Measurements from ENCODE around the gene HK1.

DNA sequence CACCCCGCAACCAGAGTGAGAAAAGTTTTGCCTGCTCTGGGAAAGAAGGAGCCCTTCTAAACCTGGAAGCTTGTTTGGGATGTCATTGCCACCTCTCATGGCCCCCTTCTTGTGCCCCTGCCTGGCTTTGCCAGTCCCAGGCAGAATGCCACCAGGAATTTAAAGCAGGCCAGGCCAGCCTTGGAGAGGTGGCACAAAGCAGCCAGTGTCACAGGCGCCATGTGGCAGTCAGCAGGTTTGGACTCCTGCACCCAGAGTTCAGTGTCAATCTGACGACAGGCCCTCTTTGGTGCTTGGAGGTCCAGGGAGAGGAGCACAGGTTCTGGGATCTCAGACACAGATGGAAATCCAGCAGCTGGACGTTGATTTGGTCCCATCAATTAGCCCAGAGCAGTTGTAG, 12.7 kb downstream of the HK1 start:
- TF ChIP-seq, protein P1, sequence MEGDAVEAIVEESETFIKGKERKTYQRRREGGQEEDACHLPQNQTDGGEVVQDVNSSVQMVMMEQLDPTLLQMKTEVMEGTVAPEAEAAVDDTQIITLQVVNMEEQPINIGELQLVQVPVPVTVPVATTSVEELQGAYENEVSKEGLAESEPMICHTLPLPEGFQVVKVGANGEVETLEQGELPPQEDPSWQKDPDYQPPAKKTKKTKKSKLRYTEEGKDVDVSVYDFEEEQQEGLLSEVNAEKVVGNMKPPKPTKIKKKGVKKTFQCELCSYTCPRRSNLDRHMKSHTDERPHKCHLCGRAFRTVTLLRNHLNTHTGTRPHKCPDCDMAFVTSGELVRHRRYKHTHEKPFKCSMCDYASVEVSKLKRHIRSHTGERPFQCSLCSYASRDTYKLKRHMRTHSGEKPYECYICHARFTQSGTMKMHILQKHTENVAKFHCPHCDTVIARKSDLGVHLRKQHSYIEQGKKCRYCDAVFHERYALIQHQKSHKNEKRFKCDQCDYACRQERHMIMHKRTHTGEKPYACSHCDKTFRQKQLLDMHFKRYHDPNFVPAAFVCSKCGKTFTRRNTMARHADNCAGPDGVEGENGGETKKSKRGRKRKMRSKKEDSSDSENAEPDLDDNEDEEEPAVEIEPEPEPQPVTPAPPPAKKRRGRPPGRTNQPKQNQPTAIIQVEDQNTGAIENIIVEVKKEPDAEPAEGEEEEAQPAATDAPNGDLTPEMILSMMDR (conservative IDR thresholded peaks at IDR 0.05; ENCODE audit: low read depth, low read length) = no peak
- TF ChIP-seq RFX5 (IDR thresholded peaks at IDR 0.05; ENCODE audit: low read depth, low read length) = no peak
- no peak for TF ChIP-seq MAZ (IDR thresholded peaks at IDR 0.05; ENCODE audit: borderline replicate concordance, low read depth, low read length)
- TF ChIP-seq SMC3 (IDR thresholded peaks at IDR 0.05; ENCODE audit: low read depth, low read length) = no peak
- no peak for TF ChIP-seq CEBPB (IDR thresholded peaks at IDR 0.05; ENCODE audit: low read depth, low read length)
- no peak for TF ChIP-seq POLR2A (IDR thresholded peaks at IDR 0.05; ENCODE audit: low read depth, low read length)
- TF ChIP-seq FOS (IDR thresholded peaks at IDR 0.05; ENCODE audit: low read depth, low read length) = no peak
- TF ChIP-seq, protein P2, sequence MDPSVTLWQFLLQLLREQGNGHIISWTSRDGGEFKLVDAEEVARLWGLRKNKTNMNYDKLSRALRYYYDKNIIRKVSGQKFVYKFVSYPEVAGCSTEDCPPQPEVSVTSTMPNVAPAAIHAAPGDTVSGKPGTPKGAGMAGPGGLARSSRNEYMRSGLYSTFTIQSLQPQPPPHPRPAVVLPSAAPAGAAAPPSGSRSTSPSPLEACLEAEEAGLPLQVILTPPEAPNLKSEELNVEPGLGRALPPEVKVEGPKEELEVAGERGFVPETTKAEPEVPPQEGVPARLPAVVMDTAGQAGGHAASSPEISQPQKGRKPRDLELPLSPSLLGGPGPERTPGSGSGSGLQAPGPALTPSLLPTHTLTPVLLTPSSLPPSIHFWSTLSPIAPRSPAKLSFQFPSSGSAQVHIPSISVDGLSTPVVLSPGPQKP (IDR thresholded peaks at IDR 0.05; ENCODE audit: borderline replicate concordance, low read depth, low read length) = no peak
- TF ChIP-seq RAD21 (IDR thresholded peaks at IDR 0.05; ENCODE audit: low read length) = no peak
- TF ChIP-seq CHD1 (IDR thresholded peaks at IDR 0.05; ENCODE audit: low read depth, low read length) = no peak
- no peak for TF ChIP-seq MXI1 (IDR thresholded peaks at IDR 0.05; ENCODE audit: borderline replicate concordance, low read depth, low read length)
- TF ChIP-seq NFE2L2 (IDR thresholded peaks at IDR 0.05; ENCODE audit: low read depth, low read length) = no peak
- no peak for TF ChIP-seq RCOR1 (IDR thresholded peaks at IDR 0.05; ENCODE audit: insufficient replicate concordance, low read length)
- TF ChIP-seq BHLHE40 (IDR thresholded peaks at IDR 0.05; ENCODE audit: low read depth, low read length) = no peak
